ENCODE results near the gene ALDH1A2.
A peak's percentile ranks its signal among the peaks of the same experiment; 100 is the strongest.

ALDH1A2 gene

GRCh38 chr15:57943171-57943570, 122.3 kb downstream of the ALDH1A2 start:
- no peak for DNase-seq

DNA sequence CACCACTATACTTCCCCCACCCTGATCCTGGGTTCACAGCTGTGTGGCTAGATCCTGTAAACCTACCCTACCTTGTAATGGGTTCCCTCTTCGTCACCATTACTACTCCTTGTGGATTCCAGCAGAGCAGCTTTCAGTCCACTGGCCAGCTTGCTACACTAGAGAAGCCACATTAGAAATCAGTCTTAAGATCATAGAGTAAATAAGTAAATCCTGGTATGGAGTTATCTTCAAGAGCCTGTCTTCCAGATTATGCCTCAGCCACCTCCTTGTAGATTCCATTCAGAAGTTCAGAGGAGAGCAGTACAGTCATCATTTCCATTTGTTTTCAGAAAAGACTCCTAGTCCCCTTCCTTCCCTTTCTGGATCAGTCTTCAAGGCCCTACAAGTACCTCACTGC, 123.7 kb downstream of the ALDH1A2 start:
- no peak for DNase-seq

DNA sequence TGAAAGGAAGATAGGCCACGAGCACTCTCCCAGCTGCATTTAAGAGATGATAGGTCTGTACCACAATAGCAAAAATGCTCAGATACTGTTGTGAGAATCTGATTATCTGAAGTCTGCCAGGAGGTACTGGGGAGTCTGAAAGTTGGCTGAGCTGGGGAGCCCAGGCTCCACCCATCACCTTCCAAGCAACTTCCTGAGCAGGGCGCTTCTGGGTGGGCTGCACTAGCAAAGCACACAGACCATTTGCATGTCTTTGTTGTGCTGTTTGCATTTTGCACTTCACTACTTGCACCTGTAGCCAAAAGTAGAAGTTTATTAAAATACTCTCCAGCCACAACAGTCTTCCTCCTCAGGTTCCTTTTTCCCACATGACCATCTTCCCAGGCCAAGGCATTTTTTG, 133.2 kb downstream of the ALDH1A2 start:
- DNase-seq, result no peak

GRCh38 chr15:57931570-57931969, 133.9 kb downstream of the ALDH1A2 start:
- no peak for DNase-seq

GRCh38 chr15:57927091-57927631, 138.3 kb downstream of the ALDH1A2 start:
- no peak for DNase-seq

DNA sequence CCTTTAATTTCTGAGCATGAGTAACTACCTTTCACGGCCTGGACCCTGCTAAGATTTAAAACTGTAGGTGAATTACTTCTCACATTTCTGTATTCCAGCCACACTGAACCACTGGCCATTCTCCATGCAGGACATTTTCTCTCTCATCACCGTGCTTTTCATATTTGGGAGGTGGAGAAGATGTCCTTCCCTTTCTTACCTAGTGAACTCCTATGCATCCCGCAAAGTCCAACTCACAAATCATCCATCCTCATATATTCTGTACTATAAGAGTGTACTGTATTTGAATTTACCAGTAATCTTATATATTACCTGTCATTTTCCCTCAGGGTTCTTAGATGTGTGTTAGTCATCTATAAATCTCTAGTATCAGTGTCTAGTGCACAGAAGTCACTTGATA, 139.9 kb downstream of the ALDH1A2 start:
- no peak for DNase-seq

GRCh38 chr15:57924598-57924997, 140.9 kb downstream of the ALDH1A2 start:
- DNase-seq, result no peak

- no peak for DNase-seq
These were observed 141.8 kb downstream of the ALDH1A2 start for GRCh38 chr15:57923750-57924149.

- DNase-seq, result no peak
These were observed 142.2 kb downstream of the ALDH1A2 start for GRCh38 chr15:57923306-57923705.

- DNase-seq, result no peak
These were observed 142.7 kb downstream of the ALDH1A2 start for GRCh38 chr15:57922776-57923175.

- DNase-seq, result peak in 3 of 4 experiments; percentile 10 to 25 (median 11)
These were observed 144.1 kb downstream of the ALDH1A2 start for GRCh38 chr15:57921371-57921770.

- no peak for DNase-seq
These were observed 144.6 kb downstream of the ALDH1A2 start for GRCh38 chr15:57920911-57921310.

DNA sequence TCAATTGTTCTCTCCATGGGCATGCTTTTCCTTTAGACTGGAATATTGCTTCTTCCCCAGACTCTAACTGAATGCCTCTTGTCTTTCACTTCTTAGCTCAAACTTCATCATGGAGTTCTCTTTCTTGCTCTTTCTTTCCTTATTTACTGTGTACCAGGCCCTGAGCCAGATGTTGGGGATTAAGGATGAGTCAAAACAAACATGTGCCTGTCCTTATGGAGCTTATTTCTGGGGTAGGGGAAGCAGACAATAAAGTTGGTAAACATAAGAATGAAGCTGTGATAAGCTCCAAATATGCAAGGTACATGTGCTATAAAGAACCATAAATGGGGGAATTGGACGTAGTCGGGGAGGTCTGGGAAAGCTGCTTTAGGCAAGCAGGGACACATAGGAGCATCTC, 145.8 kb downstream of the ALDH1A2 start:
- DNase-seq, result no peak

- DNase-seq, result no peak
These were observed 147.5 kb downstream of the ALDH1A2 start for GRCh38 chr15:57917998-57918397.

- no peak for DNase-seq
These were observed 148.8 kb downstream of the ALDH1A2 start for GRCh38 chr15:57916695-57917094.

GRCh38 chr15:57915827-57916531, 149.5 kb downstream of the ALDH1A2 start:
- no peak for DNase-seq

DNA sequence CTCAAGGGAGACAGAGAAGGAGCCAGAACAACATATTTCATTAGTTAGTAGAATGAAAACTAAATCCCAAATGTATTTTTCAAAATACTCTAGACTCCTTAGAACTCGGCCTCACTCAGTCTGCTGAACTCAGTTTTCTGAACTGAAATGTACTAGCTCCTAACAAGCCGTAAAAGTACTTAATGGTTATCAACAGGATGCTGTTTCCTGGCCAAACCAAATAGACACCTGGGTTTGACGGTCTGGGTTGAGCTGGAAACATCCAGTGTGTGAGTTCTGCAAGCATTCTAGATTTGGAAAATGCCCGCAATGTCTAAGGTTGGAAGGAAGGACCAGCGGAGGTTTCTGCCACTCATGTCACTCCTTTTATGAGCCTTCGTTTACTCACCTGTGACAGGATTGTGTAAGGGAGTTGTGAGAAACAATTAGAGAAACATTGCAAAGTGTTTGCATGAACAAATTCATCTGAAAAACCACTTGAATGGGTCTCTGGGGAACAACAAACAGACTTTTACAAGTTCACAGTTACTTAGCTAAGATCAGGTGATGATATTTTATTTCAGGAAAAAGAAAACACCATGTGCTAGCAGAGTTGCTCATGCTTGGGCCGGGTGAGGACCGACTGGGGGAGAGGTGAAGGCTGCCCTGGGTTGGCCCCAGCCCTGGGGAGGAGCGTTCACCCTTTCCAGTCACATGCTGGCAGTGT, 151.0 kb downstream of the ALDH1A2 start:
- DNase-seq, result no peak

DNA sequence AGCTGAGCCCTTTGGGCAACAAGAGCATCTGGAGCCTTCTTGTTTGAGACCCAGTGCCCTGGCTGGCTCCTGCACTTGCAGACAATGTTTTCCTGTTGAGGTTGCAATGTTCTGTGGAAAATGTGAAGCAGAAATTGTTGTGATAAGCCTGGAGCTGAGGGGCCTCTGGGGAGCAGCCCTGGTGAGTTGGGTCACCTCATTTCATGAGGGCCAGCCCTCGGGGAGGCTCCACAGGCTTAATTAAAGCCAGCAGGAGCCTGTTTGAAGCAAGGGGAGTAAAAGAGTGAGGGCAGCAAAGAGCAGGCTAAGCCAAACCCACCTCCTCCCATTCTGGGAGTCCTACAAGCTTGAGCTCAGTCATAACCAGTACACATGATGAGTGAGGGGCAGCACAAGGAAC, 154.3 kb downstream of the ALDH1A2 start:
- no peak for DNase-seq

DNA sequence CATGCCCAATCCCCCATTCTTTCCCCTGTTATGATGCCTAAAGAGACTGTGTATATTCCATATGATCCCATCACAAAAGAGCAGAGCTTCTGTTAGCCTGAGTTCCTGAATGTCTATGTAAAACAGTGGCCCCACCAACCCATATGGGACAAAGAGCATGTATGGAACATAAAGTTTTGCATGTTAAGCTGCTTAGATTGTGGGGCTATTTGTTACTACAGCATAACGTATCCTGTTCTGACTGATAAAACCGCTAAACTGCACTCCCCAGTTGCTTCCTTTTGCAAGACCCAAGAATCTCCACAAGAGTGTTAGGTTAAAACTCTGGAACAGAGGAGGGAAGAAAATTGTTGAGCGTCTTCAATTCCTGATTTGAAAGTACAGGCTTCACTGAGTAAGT, 154.8 kb downstream of the ALDH1A2 start:
- no peak for DNase-seq

DNA sequence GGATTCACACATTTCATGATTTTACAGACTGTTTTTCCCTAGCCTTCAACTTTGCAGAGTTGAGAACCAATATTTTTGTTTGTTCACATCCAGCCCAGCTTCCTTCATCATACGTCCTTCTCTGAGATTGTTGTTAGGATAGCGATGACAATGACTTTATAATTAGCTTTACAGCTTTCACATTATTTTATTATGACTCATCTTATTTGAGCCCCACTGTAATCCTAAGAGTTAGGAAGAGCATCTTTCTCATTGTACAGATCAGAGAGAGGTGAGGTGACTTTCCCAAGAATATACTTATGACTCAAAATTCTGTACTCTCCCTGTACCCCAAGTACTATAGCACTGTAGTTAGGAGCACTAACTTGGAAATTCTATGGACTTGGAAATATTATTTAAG, 156.1 kb downstream of the ALDH1A2 start:
- DNase-seq, result no peak

DNA sequence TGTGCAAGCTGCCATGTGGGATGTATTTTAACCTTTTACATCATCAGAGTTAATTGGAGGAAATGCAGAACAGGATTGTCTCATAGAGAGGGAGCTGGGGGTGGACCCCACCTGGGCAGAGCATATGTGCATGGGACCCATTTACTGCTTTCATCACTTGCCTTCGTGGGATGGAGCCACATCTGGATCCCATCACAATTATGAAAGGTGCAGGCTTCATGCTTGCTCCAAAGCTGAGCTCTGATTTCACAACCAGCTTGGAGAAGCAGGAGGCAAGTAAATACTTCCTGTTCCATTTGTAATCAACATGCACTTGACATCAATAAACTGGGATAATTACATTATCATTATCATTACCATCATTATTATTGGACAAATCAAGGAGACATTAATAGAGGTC, 161.9 kb downstream of the ALDH1A2 start:
- peak in 1 of 4 experiments; percentile 5 for DNase-seq

All from suppressor macrophage (primary cell).